Thyroid gland (tissue), 4 donors: Measurements from ENCODE around the gene ZCCHC3.

ENCODE experiments used
- POLR2A ChIP-seq, 2 donors: fragments of 450-650 bp; IDR thresholded peaks; one replicate each; pipeline ENCODE4 v1.6.1; 2017; ENCODE audit warnings: antibody characterized with exemption in 2 of 2, mild to moderate bottlenecking in 2 of 2, moderate library complexity in 1 of 2
- TF ChIP-seq, protein P1 (sequence below), 6 experiments: fragments of 200-600 bp in 3 of 6; fragments of 450-650 bp in 3 of 6; sonication (generic) in 3 of 6; IDR thresholded peaks; one replicate each; pipeline ENCODE4 v1.5.1; 2016 to 2019; ENCODE audit warnings: antibody characterized with exemption in 6 of 6, mild to moderate bottlenecking in 2 of 6, inconsistent platforms in 1 of 6, moderate library complexity in 1 of 6

DNA sequence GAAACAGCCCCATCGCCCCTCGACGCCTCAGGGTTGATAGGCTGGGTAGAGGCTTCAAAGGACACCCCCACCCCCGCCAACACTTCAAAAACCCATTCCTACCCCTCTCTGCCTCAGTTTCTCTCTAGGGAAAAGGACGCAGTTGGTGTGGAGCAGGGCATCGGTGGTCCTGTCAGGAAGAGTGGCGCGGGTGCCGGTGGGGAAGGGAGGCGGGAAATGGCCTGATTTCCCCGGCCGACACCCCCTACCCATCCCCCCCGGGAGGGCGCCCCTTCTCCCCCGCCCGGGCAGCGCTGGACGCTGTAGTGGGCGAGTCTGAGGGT, 49.9 kb downstream of the ZCCHC3 start:
- TF ChIP-seq POLR2A (IDR thresholded peaks at IDR 0.05) = no peak
- TF ChIP-seq, protein P1, sequence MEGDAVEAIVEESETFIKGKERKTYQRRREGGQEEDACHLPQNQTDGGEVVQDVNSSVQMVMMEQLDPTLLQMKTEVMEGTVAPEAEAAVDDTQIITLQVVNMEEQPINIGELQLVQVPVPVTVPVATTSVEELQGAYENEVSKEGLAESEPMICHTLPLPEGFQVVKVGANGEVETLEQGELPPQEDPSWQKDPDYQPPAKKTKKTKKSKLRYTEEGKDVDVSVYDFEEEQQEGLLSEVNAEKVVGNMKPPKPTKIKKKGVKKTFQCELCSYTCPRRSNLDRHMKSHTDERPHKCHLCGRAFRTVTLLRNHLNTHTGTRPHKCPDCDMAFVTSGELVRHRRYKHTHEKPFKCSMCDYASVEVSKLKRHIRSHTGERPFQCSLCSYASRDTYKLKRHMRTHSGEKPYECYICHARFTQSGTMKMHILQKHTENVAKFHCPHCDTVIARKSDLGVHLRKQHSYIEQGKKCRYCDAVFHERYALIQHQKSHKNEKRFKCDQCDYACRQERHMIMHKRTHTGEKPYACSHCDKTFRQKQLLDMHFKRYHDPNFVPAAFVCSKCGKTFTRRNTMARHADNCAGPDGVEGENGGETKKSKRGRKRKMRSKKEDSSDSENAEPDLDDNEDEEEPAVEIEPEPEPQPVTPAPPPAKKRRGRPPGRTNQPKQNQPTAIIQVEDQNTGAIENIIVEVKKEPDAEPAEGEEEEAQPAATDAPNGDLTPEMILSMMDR (IDR thresholded peaks at IDR 0.05) = no peak
